NCI-H2227 treated with DMSO at 0.1 percent for 48 hours (cell line): ENCODE measurements around the gene PTGDS.

Experiments
- DNase-seq: peaks from one replicate; lab custom pipeline; 2025; lab: John Stamatoyannopoulos, UW

PTGDS gene

DNA sequence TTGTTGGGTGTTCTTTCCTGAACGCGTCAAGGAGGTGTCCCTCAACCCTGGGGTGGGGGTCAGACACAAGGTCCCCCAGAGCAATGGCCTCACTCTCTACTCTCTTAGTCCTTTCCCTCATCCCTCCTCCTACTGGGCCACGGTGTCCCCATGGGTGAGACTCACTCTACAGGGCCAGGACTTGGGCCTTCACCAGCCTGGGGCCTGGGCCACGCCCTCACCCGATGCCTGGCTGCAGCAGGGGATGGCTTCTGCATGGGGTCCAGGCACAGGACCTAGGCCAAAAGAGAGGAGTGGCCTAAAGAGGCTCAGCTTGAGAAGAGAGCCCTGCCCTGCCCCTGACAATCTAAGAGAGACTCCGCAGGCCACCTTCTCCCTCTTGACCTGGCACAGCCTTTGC is 19.4 kb upstream of the PTGDS start:
- DNase-seq = no peak

- DNase-seq = no peak
These were observed 18.8 kb upstream of the PTGDS start for GRCh38 chr9:136958473-136958872.

DNA sequence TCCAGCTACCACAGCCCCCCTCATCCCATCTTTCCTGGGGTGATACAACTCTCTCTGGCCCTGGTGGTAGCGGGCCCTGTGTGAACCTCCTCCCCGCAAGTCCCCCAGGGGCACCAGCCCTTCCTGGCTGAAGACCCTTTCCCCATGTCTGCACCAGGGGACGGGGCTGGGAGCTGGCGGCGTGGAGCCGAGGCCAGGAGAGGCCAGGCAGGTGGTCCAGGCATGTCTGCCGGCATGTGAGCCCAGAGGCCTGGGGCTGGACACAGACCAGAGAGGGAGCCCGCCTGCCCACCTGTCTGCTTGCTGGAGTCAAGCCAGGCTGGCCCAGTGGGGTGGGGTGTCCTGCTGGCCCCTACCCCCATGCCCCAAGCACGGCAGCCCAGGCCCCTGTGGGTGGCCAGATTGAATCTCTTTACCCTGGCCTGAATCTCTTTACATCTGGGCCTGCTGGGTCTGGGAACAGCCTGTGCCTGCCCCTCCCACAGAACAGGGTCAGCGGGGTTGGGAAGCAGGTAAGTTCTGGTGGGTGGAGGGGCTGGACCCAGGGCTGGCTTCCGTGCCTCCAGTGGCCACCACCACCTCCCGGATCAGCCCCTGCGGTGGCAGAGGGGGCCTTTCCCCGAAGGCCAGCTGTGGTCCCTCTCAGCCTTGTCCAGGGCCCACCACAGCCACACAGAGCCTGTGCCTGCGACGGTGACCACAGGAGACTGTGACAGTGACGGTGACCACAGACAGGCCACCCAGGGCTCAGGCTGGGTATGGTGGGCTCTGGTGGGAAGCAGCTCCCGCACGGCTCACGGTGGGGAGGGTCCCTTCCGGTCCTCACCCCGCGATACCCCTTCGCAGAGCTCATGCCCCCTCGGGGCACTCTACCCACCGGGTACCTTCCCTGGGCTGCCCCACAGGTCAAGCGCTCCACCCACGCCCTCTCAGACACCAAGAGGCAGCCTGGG is 18.1 kb upstream of the PTGDS start:
- DNase-seq = no peak

DNA sequence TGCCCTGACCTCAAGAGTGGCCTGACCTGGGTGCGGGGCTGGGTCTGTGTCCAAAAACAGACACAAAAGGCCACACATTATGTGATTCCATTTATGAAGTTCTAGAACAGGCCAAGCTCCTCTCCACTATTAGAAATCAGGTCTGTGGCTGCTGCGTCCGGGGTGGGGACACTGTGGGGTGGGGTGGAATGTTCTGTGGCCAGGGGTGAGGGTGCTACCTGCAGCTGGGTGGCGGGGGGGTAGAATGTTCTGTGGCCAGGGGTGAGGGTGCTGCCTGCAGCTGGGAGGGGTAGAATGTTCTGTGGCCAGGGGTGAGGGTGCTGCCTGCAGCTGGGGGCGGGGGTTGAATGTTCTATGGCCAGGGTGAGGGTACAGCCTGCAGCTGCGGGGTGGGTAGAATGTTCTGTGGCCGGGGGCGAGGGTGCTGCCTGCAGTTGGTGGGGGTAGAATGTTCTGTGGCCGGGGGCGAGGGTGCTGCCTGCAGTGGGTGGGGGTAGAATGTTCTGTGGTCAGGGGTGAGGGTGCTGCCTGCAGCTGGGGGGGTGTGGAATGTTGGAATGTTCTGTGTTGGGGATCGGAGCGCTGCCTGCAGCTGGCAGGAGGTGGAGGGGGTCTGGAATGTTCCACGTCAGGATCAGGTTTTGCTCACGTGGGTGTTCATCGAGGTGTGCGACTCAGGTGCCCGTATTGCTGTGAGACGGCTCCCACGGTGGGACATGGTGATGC is 16.9 kb upstream of the PTGDS start:
- no peak for DNase-seq

- DNase-seq = no peak
These were observed 16.4 kb upstream of the PTGDS start for GRCh38 chr9:136960938-136961275.

DNA sequence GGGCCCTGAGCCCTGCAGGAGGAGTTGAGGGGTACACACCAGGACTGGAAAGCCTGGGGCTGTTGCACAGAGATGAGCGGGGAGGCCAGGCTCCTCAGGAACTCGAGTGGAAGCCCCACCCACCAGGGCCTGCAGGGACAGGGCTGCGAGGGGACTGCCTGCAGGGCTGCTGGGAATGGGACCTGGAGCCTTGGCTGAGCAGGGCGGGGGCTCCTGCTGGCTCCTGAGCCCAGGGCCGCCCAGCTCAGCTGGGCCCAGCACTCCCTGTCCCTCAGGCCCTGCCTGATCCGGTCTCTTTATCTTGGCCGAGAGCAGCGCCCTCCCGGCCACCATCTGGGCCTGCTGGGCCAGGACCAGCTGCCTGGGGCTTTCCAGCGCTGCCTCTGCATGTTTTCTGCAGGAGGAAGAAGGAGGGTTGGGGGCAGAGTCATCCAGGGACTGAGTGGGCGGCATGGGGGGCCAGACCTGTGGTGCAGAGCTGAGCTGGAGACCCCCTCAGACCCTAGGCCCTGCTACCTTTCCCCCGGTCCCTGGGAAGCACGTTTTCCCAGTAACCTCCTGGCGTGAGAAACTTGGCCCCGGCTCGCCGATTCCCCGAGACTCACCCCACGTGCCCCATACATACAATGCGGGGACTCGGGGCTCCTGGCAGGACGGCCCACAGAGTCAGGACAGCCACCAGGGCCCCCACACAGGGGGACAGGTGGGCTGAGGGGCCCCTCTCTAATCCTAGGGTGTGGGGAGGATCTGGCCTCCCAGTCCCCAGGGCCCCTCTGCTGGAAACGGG is 15.8 kb upstream of the PTGDS start:
- DNase-seq = no peak

DNA sequence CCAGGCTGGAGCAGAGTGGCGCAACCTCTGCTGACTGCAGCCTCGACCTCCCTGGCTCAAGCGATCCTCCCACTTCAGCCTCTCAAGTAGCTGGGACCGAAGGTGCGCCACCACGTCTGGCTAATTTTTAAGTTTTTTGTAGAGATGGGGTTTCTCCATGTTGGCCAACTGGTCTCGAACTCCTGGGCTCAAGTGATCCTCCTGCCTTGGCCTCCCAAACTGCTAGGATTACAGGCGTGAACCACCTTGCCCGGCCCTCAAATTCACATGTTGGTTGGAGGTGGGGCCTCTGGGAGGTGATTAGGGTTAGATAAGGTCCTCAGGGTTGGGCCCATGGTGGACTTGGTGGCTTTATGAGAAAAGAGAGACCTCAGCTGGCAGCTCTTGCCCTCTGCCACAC is 15.1 kb upstream of the PTGDS start:
- DNase-seq = no peak

- DNase-seq = no peak
These were observed 14.5 kb upstream of the PTGDS start for GRCh38 chr9:136962701-136963248.

- no peak for DNase-seq
These were observed 14.0 kb upstream of the PTGDS start for GRCh38 chr9:136963341-136963740.

GRCh38 chr9:136963751-136964150 is 13.6 kb upstream of the PTGDS start:
- no peak for DNase-seq

GRCh38 chr9:136964171-136964689 is 13.1 kb upstream of the PTGDS start:
- no peak for DNase-seq

DNA sequence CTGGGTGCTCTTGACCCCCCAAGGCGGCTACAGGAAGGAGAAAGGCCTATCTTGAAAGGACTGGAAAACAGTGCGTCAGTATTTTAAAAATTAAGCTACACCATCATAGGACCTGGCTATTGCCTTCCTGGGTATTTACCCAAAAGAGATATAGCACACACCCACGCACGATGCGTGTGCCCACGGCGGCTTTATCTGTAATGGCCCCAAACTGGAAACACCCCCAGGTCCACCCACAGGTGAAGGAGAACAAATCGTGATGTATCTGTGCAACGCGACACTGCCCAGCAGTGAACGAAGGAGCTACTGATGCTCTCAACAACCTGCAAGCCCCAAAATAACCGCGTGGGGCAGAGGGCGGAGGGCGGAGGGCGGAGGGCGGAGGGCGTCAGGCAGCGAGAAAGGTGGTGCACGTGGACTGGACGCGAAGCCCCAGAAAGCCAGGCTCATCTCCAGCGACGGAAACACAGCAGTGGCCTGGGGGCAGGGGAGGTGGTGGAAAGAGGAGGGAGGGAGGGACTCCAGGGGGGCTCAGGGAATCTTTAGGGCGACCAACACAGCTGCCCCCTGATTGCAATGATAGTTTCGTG is 12.4 kb upstream of the PTGDS start:
- DNase-seq = no peak

DNA sequence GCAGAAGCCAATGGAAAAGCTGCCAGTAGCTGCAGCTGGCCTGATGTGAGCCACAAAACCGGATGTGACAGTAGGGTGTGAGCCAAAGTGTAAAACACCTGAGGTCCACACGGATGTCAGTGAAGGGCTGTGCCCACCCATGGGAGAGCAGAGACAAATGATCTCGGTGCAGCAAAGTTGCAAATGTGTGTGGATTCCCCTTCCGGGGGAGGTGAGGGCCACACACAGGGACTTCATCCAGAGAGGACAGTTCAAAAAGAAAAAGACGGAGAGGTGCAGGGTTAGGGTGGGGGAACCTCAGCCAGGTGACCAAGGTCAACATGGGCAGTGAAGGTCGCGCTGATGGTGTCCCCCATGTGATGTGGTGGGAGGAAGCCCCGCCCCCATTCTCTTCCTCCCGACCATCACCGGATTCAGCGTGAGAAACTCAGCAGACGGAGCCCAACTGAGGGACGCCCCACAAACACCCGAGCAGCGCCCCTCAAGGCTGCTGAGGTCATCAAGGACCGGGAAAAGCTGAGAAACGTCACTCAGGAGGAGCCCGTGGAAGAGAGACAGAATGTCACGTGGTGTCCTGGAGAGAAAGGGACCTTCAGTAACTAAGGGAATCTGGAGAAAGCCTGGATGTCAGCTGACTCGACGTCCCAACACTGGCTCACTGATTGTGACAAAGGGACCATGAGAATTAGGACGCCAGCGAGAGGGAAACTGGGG is 11.4 kb upstream of the PTGDS start:
- no peak for DNase-seq

DNA sequence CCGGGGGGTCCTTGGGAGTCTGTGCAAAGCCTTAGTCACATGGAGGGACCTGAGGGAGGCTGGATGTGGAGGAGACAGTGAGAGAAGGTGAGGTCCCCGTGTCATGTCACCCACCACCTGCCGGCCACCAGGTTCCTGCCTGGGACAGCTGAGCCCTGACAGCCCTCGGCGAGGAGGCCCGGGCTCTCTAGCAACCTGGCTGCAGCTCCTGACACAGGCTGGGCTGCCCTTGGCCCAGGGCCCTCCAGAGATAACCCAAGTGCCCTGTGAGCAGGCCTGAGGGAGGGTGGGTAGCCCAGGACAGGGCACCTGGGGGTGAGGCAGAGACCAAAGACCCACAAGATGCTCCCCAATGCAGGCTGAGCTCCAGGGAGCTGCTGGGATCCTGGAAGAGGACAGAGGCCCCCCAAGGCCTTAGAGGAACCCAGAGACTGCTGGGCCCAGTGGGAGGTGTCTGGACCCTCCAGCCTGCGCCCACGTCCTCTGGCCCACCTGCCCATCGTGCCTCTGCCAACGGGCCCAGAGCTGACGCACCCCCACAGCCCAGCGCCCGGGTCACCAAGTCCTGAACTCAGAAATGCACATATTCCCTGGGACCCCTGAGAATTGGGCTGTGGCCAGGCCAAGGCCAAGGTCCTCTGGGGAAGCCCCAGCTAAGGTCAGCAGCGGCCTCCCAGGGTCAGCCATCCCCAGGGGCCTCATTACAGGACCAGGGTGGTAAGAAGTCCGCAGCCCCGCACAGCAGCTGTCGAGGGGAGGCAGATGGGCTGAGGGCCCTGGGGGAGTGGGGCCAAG is 8.8 kb upstream of the PTGDS start:
- DNase-seq = no peak

- DNase-seq = no peak
These were observed 8.2 kb upstream of the PTGDS start for GRCh38 chr9:136969150-136969549.

- DNase-seq = no peak
These were observed 7.5 kb upstream of the PTGDS start for GRCh38 chr9:136969774-136970173.

- no peak for DNase-seq
These were observed 6.9 kb upstream of the PTGDS start for GRCh38 chr9:136970361-136970760.

DNA sequence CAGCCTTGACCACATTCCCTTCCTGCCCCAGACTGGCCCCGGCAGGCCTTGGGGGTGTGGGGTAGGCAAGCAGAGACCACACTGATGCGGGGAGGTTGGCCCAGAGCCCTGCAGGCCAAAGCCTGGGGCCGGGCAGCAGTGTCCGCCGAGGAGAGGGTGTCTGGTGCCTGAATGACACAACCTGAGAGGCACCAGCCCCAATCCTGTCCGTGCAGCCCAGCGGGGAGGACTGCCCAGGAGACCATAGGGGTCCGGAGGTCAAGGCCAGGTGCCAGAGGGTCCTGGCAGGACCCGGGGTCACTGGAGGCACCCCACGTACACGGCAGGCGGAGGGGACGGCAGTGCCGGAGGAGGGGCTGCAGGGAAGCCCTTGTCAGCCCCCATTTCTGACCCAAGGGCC is 5.6 kb upstream of the PTGDS start:
- no peak for DNase-seq

DNA sequence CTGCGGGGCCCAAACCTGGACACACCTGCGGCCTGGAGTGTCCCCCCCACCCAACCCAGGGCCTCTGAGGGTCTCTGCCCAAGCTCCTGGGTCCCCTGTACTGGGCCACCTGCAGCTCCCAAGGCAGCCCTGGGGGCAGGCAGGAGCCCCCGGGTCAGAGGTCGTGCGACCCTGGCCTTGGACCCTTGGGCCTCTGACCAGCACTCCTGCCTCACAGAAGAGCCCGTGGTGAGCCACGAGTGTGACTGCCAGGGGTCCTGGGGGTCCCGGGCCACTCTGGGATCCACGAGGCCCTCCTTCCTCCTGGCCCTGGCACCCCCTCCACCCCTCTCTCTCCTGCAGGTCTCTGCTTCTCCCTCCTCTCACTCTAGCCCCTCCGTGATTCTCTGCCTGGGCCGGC is 5.0 kb upstream of the PTGDS start:
- no peak for DNase-seq

GRCh38 chr9:136972743-136973142 is 4.6 kb upstream of the PTGDS start:
- DNase-seq = no peak
